H9 (cell line): Measurements from ENCODE around the gene BZW2. TPM values are rescaled to one million over a fixed set of nuclear protein-coding genes. Genes with fewer than 3 reads are reported as not detected.

Experiments used
- DNase-seq: peaks from one replicate; pipeline ENCODE4 v3.0.0-alpha.2; 2017
- H2AFZ ChIP-seq: one replicate; pipeline ENCODE4 v1.6.1; 2013; ENCODE audit warnings: mild to moderate bottlenecking, low read length, control low read depth, moderate library complexity
- H2AK5ac ChIP-seq: 2 replicates; pipeline ENCODE4 v1.6.1; 2013; ENCODE audit warnings: low read length, control low read depth, mixed read lengths; ENCODE audit not compliant: insufficient read length
- H2BK120ac ChIP-seq: one replicate; pipeline ENCODE4 v1.6.1; 2013; ENCODE audit warnings: low read depth, mild to moderate bottlenecking, low read length, control low read depth, inconsistent platforms; ENCODE audit not compliant: poor library complexity, severe bottlenecking
- H2BK12ac ChIP-seq: 2 replicates; pipeline ENCODE4 v1.6.1; 2013; ENCODE audit warnings: low read length, control low read depth, mixed read lengths, low read depth; ENCODE audit not compliant: insufficient read length
- H2BK15ac ChIP-seq: 2 replicates; pipeline ENCODE4 v1.6.1; 2013; ENCODE audit warnings: low read depth, low read length, control low read depth
- H2BK20ac ChIP-seq: one replicate; pipeline ENCODE4 v1.6.1; 2013; ENCODE audit warnings: low read depth, mild to moderate bottlenecking, low read length, control low read depth, inconsistent platforms; ENCODE audit not compliant: poor library complexity, severe bottlenecking
- H2BK5ac ChIP-seq: 2 replicates; pipeline ENCODE4 v1.6.1; 2013; ENCODE audit warnings: low read length, control low read depth, mixed read lengths; ENCODE audit not compliant: insufficient read length
- H3K14ac ChIP-seq: 2 replicates; pipeline ENCODE4 v1.6.1; 2013; ENCODE audit warnings: low read length, control low read depth; ENCODE audit not compliant: insufficient read depth
- H3K18ac ChIP-seq: 2 replicates; pipeline ENCODE4 v1.6.1; 2013; ENCODE audit warnings: low read depth, mild to moderate bottlenecking, mixed read lengths, low read length, control low read depth; ENCODE audit not compliant: insufficient read length
- H3K23ac ChIP-seq: 2 replicates; pipeline ENCODE4 v1.6.1; 2013; ENCODE audit warnings: low read length, control low read depth, mixed read lengths, low read depth; ENCODE audit not compliant: insufficient read length
- H3K23me2 ChIP-seq: 2 replicates; pipeline ENCODE4 v1.6.1; 2013; ENCODE audit warnings: low read depth, mild to moderate bottlenecking, mixed read lengths, low read length, control low read depth; ENCODE audit not compliant: insufficient read length, poor library complexity, severe bottlenecking
- H3K27ac ChIP-seq: 2 replicates; pipeline ENCODE4 v1.5.1; 2013; ENCODE audit warnings: low read length, control low read depth, mixed read lengths, low read depth; ENCODE audit not compliant: insufficient read length
- H3K27me3 ChIP-seq: 2 replicates; pipeline ENCODE4 v1.6.1; 2013; ENCODE audit warnings: low read length, control low read depth, inconsistent platforms; ENCODE audit not compliant: insufficient read depth
- H3K4ac ChIP-seq: 2 replicates; pipeline ENCODE4 v1.6.1; 2013; ENCODE audit warnings: low read depth, mild to moderate bottlenecking, control low read depth, inconsistent platforms, low read length, moderate library complexity
- H3K4me1 ChIP-seq: 2 replicates; pipeline ENCODE4 v1.6.1; 2013; ENCODE audit warnings: low read length, control low read depth, inconsistent platforms; ENCODE audit not compliant: insufficient read depth
- H3K4me2 ChIP-seq: 2 replicates; pipeline ENCODE4 v1.6.1; 2013; ENCODE audit warnings: low read length, control low read depth, mixed read lengths; ENCODE audit not compliant: insufficient read length, insufficient read depth
- H3K56ac ChIP-seq: 2 replicates; pipeline ENCODE4 v1.6.1; 2013; ENCODE audit warnings: low read depth, mild to moderate bottlenecking, mixed read lengths, low read length, control low read depth; ENCODE audit not compliant: insufficient read length
- H3K79me1 ChIP-seq: 2 replicates; pipeline ENCODE4 v1.6.1; 2013; ENCODE audit warnings: low read depth, mild to moderate bottlenecking, moderate library complexity, low read length, control low read depth, inconsistent platforms; ENCODE audit not compliant: insufficient read depth, poor library complexity, severe bottlenecking
- H3K79me2 ChIP-seq: 2 replicates; pipeline ENCODE4 v1.6.1; 2013; ENCODE audit warnings: low read length, control low read depth, inconsistent platforms; ENCODE audit not compliant: insufficient read depth
- H3K9ac ChIP-seq: 2 replicates; pipeline ENCODE4 v1.6.1; 2013; ENCODE audit warnings: low read length, control low read depth, mixed read lengths; ENCODE audit not compliant: insufficient read length; ENCODE audit errors: extremely low read depth
- H3K9me3 ChIP-seq: one replicate; pipeline ENCODE4 v1.6.1; 2013; ENCODE audit warnings: low read depth, low read length, inconsistent platforms; ENCODE audit not compliant: control insufficient read depth
- H3T11ph ChIP-seq: one replicate; pipeline ENCODE4 v1.6.1; 2013; ENCODE audit warnings: mild to moderate bottlenecking, low read length, control low read depth, inconsistent platforms
- H4K20me1 ChIP-seq: one replicate; pipeline ENCODE4 v1.6.1; 2013; ENCODE audit not compliant: control insufficient read depth, insufficient read length, insufficient read depth
- H4K5ac ChIP-seq: 2 replicates; pipeline ENCODE4 v1.6.1; 2013; ENCODE audit warnings: low read depth, mild to moderate bottlenecking, mixed read lengths, low read length, control low read depth; ENCODE audit not compliant: insufficient read length
- H4K8ac ChIP-seq: replicated peaks from 2 replicates; pipeline ENCODE4 v1.6.1; 2013; ENCODE audit warnings: low read length, control low read depth, mixed read lengths, low read depth; ENCODE audit not compliant: insufficient read length
- H4K91ac ChIP-seq: 2 replicates; pipeline ENCODE4 v1.6.1; 2013; ENCODE audit warnings: low read depth, mild to moderate bottlenecking, moderate library complexity, mixed read lengths, low read length, control low read depth; ENCODE audit not compliant: insufficient read length
- H3K27ac Mint-ChIP-seq, 3 experiments: 2 replicates in 2 of 3; 3 replicates in 1 of 3; pipeline ENCODE4 v1.8.0; 2020 to 2021; ENCODE audit warnings: mixed read lengths in 3 of 3, mild to moderate bottlenecking in 1 of 3, moderate library complexity in 1 of 3
- H3K27me3 Mint-ChIP-seq: 2 replicates; pipeline ENCODE4 v1.8.0; 2021; ENCODE audit warnings: low read depth, mild to moderate bottlenecking, moderate library complexity, mixed read lengths
- H3K36me3 Mint-ChIP-seq, 3 experiments: 2 replicates in 2 of 3; 3 replicates in 1 of 3; pipeline ENCODE4 v1.8.0; 2020 to 2021; ENCODE audit warnings: low read depth in 3 of 3, mixed read lengths in 3 of 3; ENCODE audit not compliant: insufficient read depth in 1 of 3
- H3K4me1 Mint-ChIP-seq, 2 experiments: 2 replicates each; pipeline ENCODE4 v1.8.0; 2020; ENCODE audit warnings: mixed read lengths in 2 of 2
- H3K4me3 Mint-ChIP-seq, 2 experiments: 2 replicates in 1 of 2; 3 replicates in 1 of 2; pipeline ENCODE4 v1.8.0; 2020 to 2021; ENCODE audit warnings: mild to moderate bottlenecking in 2 of 2, mixed read lengths in 2 of 2, moderate library complexity in 1 of 2
- H3K9me3 Mint-ChIP-seq, 2 experiments: 2 replicates in 1 of 2; 3 replicates in 1 of 2; pipeline ENCODE4 v1.8.0; 2020; ENCODE audit warnings: mild to moderate bottlenecking in 2 of 2, mixed read lengths in 2 of 2, moderate library complexity in 1 of 2
- WGBS: extraction: QIAGEN DNeasy Blood & Tissue Kit; methylation state at CpG from one replicate; pipeline ENCODE4 v1.1.7; 2013; ENCODE audit warnings: missing lambda C conversion rate, low lambda C conversion rate, mixed read lengths; ENCODE audit not compliant: insufficient read length; ENCODE audit errors: extremely low coverage; 5-methylcytosine and 5-hydroxymethylcytosine counted together
- total RNA-seq: library from RNA; stranded (reverse); gene quantifications from 2 replicates; pipeline ENCODE4 v1.2.1, GENCODE V29; 2021
- TF ChIP-seq, protein P1 (sequence below): fragments of 200-600 bp; sonication (generic); conservative IDR thresholded peaks from 3 replicates; pipeline ENCODE4 v1.8.0; 2021; ENCODE audit warnings: antibody characterized with exemption, mild to moderate bottlenecking

BZW2 gene
- total RNA-seq, 1 experiment from 2014 or later = 64.6 TPM

DNA sequence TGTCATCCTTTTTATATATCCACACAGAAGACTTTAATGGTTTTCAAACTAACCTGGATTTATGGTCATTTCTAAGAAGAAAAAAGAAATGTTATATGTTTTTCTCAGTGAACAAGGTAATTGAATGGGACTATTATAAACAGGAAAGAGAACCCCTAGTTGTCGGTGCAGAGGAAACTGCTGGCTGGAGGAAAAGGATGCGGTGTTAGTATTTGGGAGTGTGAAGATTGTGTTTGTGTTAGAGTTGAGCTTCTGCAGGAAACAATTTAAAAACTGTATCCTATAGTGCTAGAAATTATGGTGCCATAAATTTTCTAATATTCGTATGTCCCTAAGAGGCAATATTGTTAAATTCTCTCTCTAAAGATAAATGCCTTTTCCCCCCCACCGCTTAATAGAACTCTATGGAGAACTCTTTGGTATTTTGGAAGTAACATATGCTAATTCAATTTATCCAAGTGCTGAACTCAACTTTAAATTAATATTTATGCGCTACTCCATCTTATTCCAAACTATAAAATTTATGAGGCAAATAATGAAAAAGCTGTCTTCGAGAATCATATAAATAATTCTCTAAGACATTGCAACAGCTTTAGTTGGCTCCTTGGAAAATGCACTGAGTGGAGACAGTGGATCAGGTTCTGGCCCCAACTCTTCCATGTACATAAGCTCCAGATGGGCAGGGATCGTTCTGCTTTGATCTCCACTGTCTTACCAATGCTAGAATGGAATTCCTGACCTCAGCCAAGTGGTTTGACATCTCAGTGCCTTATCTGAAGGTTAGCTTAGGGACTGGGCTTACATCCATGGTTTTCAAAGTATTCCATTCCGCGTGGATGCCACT lies 5.6 kb downstream of the BZW2 start:
- H4K8ac ChIP-seq = no peak overlapping the region
- H4K20me1 ChIP-seq = no peaks in the 10 kb centered on the region
- WGBS = 100% methylated on average over 1 of the region's 9 CpGs
- no peak overlapping the region for H2BK20ac ChIP-seq
- H2BK5ac ChIP-seq = no peak overlapping the region
- H2AFZ ChIP-seq = no peak overlapping the region
- H2BK15ac ChIP-seq = no peak overlapping the region
- DNase-seq = no peak
- no peaks in the 10 kb centered on the region for H3K9me3 ChIP-seq
- Mint-ChIP-seq H3K9me3 (no peaks in the 10 kb centered on the region), H3K4me1 (peaks cover 32 to 36% of the 10 kb centered on the region in 2 experiments), H3K4me3 (no peak overlapping the region), H3K27me3 (no peaks in the 10 kb centered on the region), H3K36me3 (peaks cover 0 to under 1% (median 0%) of the 10 kb centered on the region in 3 experiments; a peak in 1 of 7 replicates), H3K27ac (no peak overlapping the region)
- no peak overlapping the region for H3K18ac ChIP-seq
- H3K4ac ChIP-seq = no peak overlapping the region
- no peak overlapping the region for H3K4me2 ChIP-seq
- H4K5ac ChIP-seq = no peak overlapping the region
- H3K27ac ChIP-seq = no peak overlapping the region
- H3K56ac ChIP-seq = no peak overlapping the region
- no peaks in the 10 kb centered on the region for H3K79me1 ChIP-seq
- H2BK120ac ChIP-seq = no peak overlapping the region
- no peaks in the 10 kb centered on the region for H3K23me2 ChIP-seq
- H3K14ac ChIP-seq = no peak overlapping the region
- H3K27me3 ChIP-seq = no peaks in the 10 kb centered on the region
- no peak overlapping the region for H3T11ph ChIP-seq
- H3K79me2 ChIP-seq = peaks cover 38% of the 10 kb centered on the region; the same call in 1 of the 2 replicates
- no peak overlapping the region for H2BK12ac ChIP-seq
- peaks cover 4% of the 10 kb centered on the region; the same call in 1 of the 2 replicates for H3K4me1 ChIP-seq
- no peak overlapping the region for H3K23ac ChIP-seq
- H3K9ac ChIP-seq = no peak overlapping the region
- no peak overlapping the region for H4K91ac ChIP-seq
- TF ChIP-seq, protein P1, sequence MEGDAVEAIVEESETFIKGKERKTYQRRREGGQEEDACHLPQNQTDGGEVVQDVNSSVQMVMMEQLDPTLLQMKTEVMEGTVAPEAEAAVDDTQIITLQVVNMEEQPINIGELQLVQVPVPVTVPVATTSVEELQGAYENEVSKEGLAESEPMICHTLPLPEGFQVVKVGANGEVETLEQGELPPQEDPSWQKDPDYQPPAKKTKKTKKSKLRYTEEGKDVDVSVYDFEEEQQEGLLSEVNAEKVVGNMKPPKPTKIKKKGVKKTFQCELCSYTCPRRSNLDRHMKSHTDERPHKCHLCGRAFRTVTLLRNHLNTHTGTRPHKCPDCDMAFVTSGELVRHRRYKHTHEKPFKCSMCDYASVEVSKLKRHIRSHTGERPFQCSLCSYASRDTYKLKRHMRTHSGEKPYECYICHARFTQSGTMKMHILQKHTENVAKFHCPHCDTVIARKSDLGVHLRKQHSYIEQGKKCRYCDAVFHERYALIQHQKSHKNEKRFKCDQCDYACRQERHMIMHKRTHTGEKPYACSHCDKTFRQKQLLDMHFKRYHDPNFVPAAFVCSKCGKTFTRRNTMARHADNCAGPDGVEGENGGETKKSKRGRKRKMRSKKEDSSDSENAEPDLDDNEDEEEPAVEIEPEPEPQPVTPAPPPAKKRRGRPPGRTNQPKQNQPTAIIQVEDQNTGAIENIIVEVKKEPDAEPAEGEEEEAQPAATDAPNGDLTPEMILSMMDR = no peak
- no peak overlapping the region for H2AK5ac ChIP-seq
